Left lung (tissue), 10 donors: ENCODE measurements around the gene CLTC. TPM values are rescaled to one million over a fixed set of nuclear protein-coding genes. Genes with fewer than 3 reads are reported as not detected.
A peak's percentile ranks its signal among the peaks of the same experiment; 100 is the strongest.

Experiments used
- ATAC-seq: fragments of 200-7000 bp; cut with Tn5 transposase; one replicate; pipeline ENCODE4 v1.9.1; 2020; ENCODE audit warnings: moderate library complexity
- DNase-seq, 4 donors: peaks; one replicate each; pipeline ENCODE4 v3.0.0-alpha.2; 2013 to 2020
- H3K27ac ChIP-seq, 2 donors: fragments of 200-600 bp; sonication (generic) in 1 of 2; one replicate each; pipeline versions ENCODE4 v1.5.0 to v1.8.0; 2020 to 2021
- H3K27me3 ChIP-seq, 2 donors: fragments of 200-600 bp; sonication (generic) in 1 of 2; one replicate each; pipeline versions ENCODE4 v1.5.0 to v1.8.0; 2020 to 2021
- H3K36me3 ChIP-seq, 2 donors: fragments of 200-600 bp; sonication (generic) in 1 of 2; one replicate each; pipeline versions ENCODE4 v1.5.0 to v1.8.0; 2020 to 2021
- H3K4me1 ChIP-seq, 2 donors: fragments of 200-600 bp; one replicate each; pipeline ENCODE4 v1.8.0; 2021
- H3K4me3 ChIP-seq, 2 donors: fragments of 200-600 bp; sonication (generic) in 1 of 2; one replicate each; pipeline versions ENCODE4 v1.5.0 to v1.8.0; 2020 to 2021; ENCODE audit warnings: mild to moderate bottlenecking in 1 of 2
- H3K9me3 ChIP-seq, 2 donors: fragments of 200-600 bp; sonication (generic) in 1 of 2; one replicate each; pipeline versions ENCODE4 v1.5.0 to v1.8.0; 2020 to 2021
- CTCF ChIP-seq, 2 donors: fragments of 200-600 bp; sonication (generic) in 1 of 2; IDR thresholded peaks; one replicate each; pipeline versions ENCODE4 v1.5.0 to v1.8.0; 2021; ENCODE audit warnings: antibody characterized with exemption in 2 of 2
- intact Hi-C, 2 donors: fragments of 100-400 bp; cut with DNase I; formaldehyde crosslinking; loops; one replicate each; pipeline versions ENCODE4 v1.11.2 to v1.14.2; 2022
- polyA plus RNA-seq, 6 donors: library from polyadenylated mRNA; unstranded; fragments of 120-200 nt; gene quantifications; one replicate each; pipeline ENCODE4 v1.2.1, GENCODE V29; 2013; ENCODE audit not compliant: insufficient read length in 6 of 6
- total RNA-seq, 2 donors: library from RNA; stranded (reverse); fragmentation: NEBNext Ultra II Directional; extraction: Animal tissue kit (Norgen Biotek cat#: 25700); gene quantifications; one replicate each; pipeline ENCODE4 v1.2.1, GENCODE V29; 2021
- donor health status: DM: no; HTN: yes; CAD: no.
- donor health status: DM: no; HTN: no; CAD: no.

CLTC gene
- total and polyA plus RNA-seq, 8 donors, result 196 to 335 (median 246) TPM

- Histone ChIP-seq H3K27ac (peak overlapping the region in 1 of 2 donors; percentile 99), H3K4me1 (peaks cover 8 to 27% of the 10 kb centered on the region in 2 donors), H3K4me3 (no peak overlapping the region), H3K9me3 (no peaks in the 10 kb centered on the region), H3K36me3 (no peaks in the 10 kb centered on the region), H3K27me3 (no peaks in the 10 kb centered on the region)
- no peak for TF ChIP-seq CTCF (IDR thresholded peaks at IDR 0.05)
- intact Hi-C loops, result no loop called here
- ATAC-seq, result no peak
- no peak for DNase-seq
These were observed 2.5 kb upstream of the CLTC start for GRCh38 chr17:59617156-59617732.

GRCh38 chr17:59619035-59619297, 729 bp upstream of the CLTC start:
- DNase-seq (no peak), ATAC-seq (no peak)
- intact Hi-C loops, result no loop called here
- no peaks in the 10 kb centered on the region for H3K27me3 ChIP-seq
- peak overlapping the region; percentile 99 for H3K27ac ChIP-seq
- H3K4me3 ChIP-seq, result peak overlapping the region; percentile 79 to 88
- no peaks in the 10 kb centered on the region for H3K9me3 ChIP-seq
- no peaks in the 10 kb centered on the region for H3K36me3 ChIP-seq
- peaks cover 25 to 44% of the 10 kb centered on the region in 2 donors for H3K4me1 ChIP-seq
- no peak for TF ChIP-seq CTCF (IDR thresholded peaks at IDR 0.05)

- Histone ChIP-seq H3K27ac (peak overlapping the region; percentile 99), H3K36me3 (no peaks in the 10 kb centered on the region), H3K4me3 (peak overlapping the region; percentile 79 to 88), H3K27me3 (no peaks in the 10 kb centered on the region), H3K9me3 (no peaks in the 10 kb centered on the region), H3K4me1 (peaks cover 27 to 54% of the 10 kb centered on the region in 2 donors)
- ATAC-seq (no peak), DNase-seq (no peak)
- intact Hi-C loops, result no loop called here
- TF ChIP-seq CTCF (IDR thresholded peaks at IDR 0.05), result no peak
These were observed 317 bp downstream of the CLTC start for GRCh38 chr17:59620064-59620359.

GRCh38 chr17:59620518-59621259, 994 bp downstream of the CLTC start:
- TF ChIP-seq CTCF (IDR thresholded peaks at IDR 0.05), result no peak
- Histone ChIP-seq H3K27me3 (no peaks in the 10 kb centered on the region), H3K9me3 (no peaks in the 10 kb centered on the region), H3K27ac (peak overlapping the region; percentile 99), H3K36me3 (no peaks in the 10 kb centered on the region), H3K4me3 (peak overlapping the region; percentile 79 to 88), H3K4me1 (peaks cover 31 to 61% of the 10 kb centered on the region in 2 donors)
- intact Hi-C loops, result no loop called here
- DNase-seq, result peak in 1 of 4 donors; percentile 59
- peak; percentile 38 for ATAC-seq

GRCh38 chr17:59621771-59622170, 2.1 kb downstream of the CLTC start:
- ATAC-seq (no peak), DNase-seq (no peak)
- H3K4me3 ChIP-seq, result peak overlapping the region in 1 of 2 donors; percentile 88
- TF ChIP-seq CTCF (IDR thresholded peaks at IDR 0.05), result no peak
- peak overlapping the region in 1 of 2 donors; percentile 0 for H3K27ac ChIP-seq
- no peaks in the 10 kb centered on the region for H3K27me3 ChIP-seq
- H3K36me3 ChIP-seq, result no peaks in the 10 kb centered on the region
- intact Hi-C loops, result no loop called here
- H3K9me3 ChIP-seq, result no peaks in the 10 kb centered on the region
- peaks cover 37 to 72% of the 10 kb centered on the region in 2 donors for H3K4me1 ChIP-seq
